H1 (cell line): ENCODE measurements around the gene IQCH. TPM values are rescaled to one million over a fixed set of nuclear protein-coding genes. Genes with fewer than 3 reads are reported as not detected.

Source experiments
- polyA plus RNA-seq, 7 experiments: library from polyadenylated mRNA; depleted of rRNA in 3 of 7; stranded (reverse) in 5 of 7; unstranded in 2 of 7; fragments of >200 nt in 5 of 7; fragments of 200-250 nt in 2 of 7; gene quantifications; 1 replicate in 5 of 7; 2 replicates in 1 of 7; 4 replicates in 1 of 7; pipeline versions ENCODE4 v1.2.1 to v1.2.3, GENCODE V29; 2011 to 2013; ENCODE audit warnings: missing spikeins in 2 of 7, mixed read lengths in 2 of 7
- total RNA-seq: library from RNA; stranded (reverse); fragmentation: NEBNext Ultra II Directional; extraction: Animal tissue kit (Norgen Biotek cat#: 25700); gene quantifications from 2 replicates; pipeline ENCODE4 v1.2.1, GENCODE V29; 2021
- TF ChIP-seq, protein P1 (sequence below): IDR thresholded peaks from 2 replicates; pipeline ENCODE4 v1.6.1; 2012; ENCODE audit warnings: low read length, inconsistent platforms

The IQCH gene
- total and polyA plus RNA-seq, 2 of the 8 experiments (the other 6 are each of a cell fraction or from before 2014, with no cell fraction given) = 0.60 to 1.9 TPM

- TF ChIP-seq, protein P1, sequence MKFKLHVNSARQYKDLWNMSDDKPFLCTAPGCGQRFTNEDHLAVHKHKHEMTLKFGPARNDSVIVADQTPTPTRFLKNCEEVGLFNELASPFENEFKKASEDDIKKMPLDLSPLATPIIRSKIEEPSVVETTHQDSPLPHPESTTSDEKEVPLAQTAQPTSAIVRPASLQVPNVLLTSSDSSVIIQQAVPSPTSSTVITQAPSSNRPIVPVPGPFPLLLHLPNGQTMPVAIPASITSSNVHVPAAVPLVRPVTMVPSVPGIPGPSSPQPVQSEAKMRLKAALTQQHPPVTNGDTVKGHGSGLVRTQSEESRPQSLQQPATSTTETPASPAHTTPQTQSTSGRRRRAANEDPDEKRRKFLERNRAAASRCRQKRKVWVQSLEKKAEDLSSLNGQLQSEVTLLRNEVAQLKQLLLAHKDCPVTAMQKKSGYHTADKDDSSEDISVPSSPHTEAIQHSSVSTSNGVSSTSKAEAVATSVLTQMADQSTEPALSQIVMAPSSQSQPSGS = no peak
These were observed 24.1 kb upstream of the IQCH start (continued) for GRCh38 chr15:67230504-67230903.
